Measurements from ENCODE around the gene DYNLT4. TPM values are rescaled to one million over a fixed set of nuclear protein-coding genes. Genes with fewer than 3 reads are reported as not detected.

Gene DYNLT4
- total and polyA plus RNA-seq, 12 donors, result 0.51 to 2.0 (median 0.71) TPM; not detected in 2

DNA sequence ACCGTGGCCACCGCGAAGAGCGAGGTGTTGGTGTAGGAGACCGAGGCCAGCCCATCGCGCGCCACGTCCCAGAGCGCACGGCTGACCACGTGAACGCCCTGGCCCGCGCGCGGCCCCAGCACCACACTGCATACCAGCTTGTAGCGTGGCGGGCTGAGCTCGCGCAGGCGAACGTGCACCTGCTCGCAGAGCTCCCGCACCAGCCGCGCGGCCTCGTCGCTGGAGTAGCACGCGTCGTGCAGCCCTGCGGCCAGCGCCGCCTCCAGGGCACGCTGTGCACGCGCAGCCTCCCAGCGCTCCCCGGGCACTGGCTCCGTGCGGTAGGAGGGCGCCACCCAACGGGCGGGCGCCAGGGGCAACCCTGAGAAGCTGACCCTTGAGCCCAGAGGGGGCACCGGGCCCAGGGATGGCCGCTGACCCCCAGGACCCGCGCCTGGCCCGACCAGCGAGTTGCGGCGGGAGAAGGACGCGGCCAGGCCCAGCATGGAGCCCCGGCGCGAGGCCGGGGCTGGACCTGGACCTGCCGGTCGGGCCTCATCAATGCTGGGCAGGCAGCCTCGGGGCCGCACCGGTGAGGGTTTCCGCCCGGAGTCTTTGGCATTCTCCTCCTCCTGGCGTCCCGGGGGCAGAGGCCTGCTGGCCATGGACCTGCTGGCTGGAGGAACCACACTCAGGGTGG is 987 bp downstream of the DYNLT4 start:
- TF ChIP-seq, protein P1, sequence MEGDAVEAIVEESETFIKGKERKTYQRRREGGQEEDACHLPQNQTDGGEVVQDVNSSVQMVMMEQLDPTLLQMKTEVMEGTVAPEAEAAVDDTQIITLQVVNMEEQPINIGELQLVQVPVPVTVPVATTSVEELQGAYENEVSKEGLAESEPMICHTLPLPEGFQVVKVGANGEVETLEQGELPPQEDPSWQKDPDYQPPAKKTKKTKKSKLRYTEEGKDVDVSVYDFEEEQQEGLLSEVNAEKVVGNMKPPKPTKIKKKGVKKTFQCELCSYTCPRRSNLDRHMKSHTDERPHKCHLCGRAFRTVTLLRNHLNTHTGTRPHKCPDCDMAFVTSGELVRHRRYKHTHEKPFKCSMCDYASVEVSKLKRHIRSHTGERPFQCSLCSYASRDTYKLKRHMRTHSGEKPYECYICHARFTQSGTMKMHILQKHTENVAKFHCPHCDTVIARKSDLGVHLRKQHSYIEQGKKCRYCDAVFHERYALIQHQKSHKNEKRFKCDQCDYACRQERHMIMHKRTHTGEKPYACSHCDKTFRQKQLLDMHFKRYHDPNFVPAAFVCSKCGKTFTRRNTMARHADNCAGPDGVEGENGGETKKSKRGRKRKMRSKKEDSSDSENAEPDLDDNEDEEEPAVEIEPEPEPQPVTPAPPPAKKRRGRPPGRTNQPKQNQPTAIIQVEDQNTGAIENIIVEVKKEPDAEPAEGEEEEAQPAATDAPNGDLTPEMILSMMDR (IDR thresholded peaks at IDR 0.05), result no peak
- H3K27me3 ChIP-seq, result no peaks in the 10 kb centered on the region
- 80 to 93% methylated on average over 68 to 70 of the region's 70 CpGs for WGBS, 2 donors
- H3K4me1 ChIP-seq, result peaks cover 61 to 98% (median 90%) of the 10 kb centered on the region in 9 donors
- intact Hi-C loops (cut with DNase I), result no loop called here
- peaks cover 0 to 48% (median 23%) of the 10 kb centered on the region in 9 donors for H3K36me3 ChIP-seq
- no peak for DNase-seq
- H3K9me3 ChIP-seq, result no peaks in the 10 kb centered on the region
- peak overlapping the region in 6 of 10 donors; percentile 1 to 46 (median 20) for H3K4me3 ChIP-seq
- no peak for ATAC-seq
- peak overlapping the region; percentile 92 to 100 (median 99) for H3K27ac ChIP-seq

DNA sequence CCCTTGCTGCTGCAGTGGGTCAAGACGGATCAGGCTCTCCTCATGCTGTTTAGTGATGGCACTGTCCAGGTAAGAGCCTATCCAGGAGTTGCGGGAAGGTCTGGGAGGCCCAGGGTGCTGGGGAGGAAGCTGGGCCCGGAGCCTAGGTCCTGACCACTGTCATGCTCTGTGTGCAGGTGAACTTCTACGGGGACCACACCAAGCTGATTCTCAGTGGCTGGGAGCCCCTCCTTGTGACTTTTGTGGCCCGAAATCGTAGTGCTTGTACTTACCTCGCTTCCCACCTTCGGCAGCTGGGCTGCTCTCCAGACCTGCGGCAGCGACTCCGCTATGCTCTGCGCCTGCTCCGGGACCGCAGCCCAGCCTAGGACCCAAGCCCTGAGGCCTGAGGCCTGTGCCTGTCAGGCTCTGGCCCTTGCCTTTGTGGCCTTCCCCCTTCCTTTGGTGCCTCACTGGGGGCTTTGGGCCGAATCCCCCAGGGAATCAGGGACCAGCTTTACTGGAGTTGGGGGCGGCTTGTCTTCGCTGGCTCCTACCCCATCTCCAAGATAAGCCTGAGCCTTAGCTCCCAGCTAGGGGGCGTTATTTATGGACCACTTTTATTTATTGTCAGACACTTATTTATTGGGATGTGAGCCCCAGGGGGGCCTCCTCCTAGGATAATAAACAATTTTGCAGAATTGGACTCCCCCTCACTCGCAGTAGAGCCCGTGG is 1.7 kb downstream of the DYNLT4 start:
- TF ChIP-seq, protein P1 (IDR thresholded peaks at IDR 0.05), result no peak
- DNase-seq (no peak), ATAC-seq (no peak)
- Histone ChIP-seq H3K27ac (peak overlapping the region in 9 of 10 donors; percentile 92 to 100 (median 99)), H3K9me3 (no peaks in the 10 kb centered on the region), H3K4me1 (peaks cover 55 to 95% (median 88%) of the 10 kb centered on the region in 9 donors), H3K27me3 (no peaks in the 10 kb centered on the region), H3K4me3 (no peak overlapping the region), H3K36me3 (peaks cover 0 to 48% (median 23%) of the 10 kb centered on the region in 9 donors)
- WGBS, 2 donors, result 90 to 92% methylated on average over 20 of the region's 20 CpGs
- intact Hi-C loops (cut with DNase I), result no loop called here

DNA sequence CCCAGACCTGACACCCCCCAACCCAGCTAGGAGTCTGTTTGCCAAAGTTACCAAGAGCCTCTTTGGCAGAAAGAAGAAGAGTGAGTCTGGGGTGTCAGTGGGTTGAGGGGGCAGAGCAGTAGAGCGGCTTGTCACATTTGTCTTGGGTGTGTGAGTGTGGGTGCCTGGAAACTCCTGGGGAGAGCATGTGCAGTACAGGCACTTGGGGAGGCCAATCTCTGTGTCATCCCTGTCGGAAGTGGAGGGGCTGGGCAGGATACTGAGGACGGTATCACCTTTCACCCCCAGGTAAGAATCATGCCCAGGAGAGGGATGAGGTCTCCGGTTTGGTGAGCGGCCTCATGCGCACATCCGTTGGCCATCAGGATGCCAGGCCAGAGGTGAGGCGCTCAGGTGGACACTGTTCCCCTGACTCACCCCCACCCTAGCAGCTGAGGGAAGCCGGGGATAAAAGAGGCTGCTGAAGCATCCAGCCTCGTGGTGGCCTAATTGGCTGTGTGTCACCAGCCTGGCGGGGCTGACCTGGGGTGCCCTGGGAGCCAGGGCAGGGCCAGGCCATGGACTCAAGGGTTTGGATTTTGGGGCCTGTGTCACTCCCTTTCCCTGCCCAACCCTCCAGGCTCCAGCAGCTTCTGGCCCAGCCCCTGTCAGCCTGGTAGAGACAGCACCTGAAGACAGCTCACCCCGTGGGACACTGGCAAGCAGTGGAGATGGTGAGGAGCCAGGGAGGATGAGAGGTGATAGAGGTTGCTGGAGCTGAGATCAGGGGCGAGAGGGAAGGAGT is 3.6 kb downstream of the DYNLT4 start:
- TF ChIP-seq, protein P1 (IDR thresholded peaks at IDR 0.05), result no peak
- no peaks in the 10 kb centered on the region for H3K9me3 ChIP-seq
- ATAC-seq (no peak), DNase-seq (no peak)
- peaks cover 35 to 84% (median 76%) of the 10 kb centered on the region in 9 donors for H3K4me1 ChIP-seq
- intact Hi-C loops (cut with DNase I), result loop anchor here in 1 of 10 donors (5.0 kb wide), 1 partner anchor 34 kb away; no protein-coding TSS in a partner anchor
- H3K27ac ChIP-seq, result peak overlapping the region in 9 of 10 donors; percentile 47 to 100 (median 97)
- peak overlapping the region in 3 of 10 donors; percentile 3 to 98 (median 88) for H3K4me3 ChIP-seq
- 84 to 87% methylated on average over 13 of the region's 13 CpGs for WGBS, 2 donors
- H3K27me3 ChIP-seq, result no peaks in the 10 kb centered on the region
- H3K36me3 ChIP-seq, result peaks cover 0 to 48% (median 23%) of the 10 kb centered on the region in 9 donors

DNA sequence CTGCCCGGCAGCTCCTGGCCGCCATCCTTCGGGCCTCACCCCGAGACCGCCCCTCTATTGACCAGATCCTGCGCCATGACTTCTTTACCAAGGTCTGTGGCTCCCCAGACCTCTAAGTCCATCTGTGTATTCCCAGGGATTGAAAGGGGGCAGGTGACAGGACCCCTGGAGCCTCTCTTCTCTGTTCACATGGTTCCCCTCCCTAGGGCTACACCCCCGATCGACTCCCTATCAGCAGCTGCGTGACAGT is 4.2 kb downstream of the DYNLT4 start:
- peaks cover 0 to 48% (median 23%) of the 10 kb centered on the region in 9 donors for H3K36me3 ChIP-seq
- TF ChIP-seq, protein P1 (IDR thresholded peaks at IDR 0.05), result no peak
- H3K4me3 ChIP-seq, result peak overlapping the region in 5 of 10 donors; percentile 77 to 98 (median 89)
- peaks cover 32 to 78% (median 70%) of the 10 kb centered on the region in 9 donors for H3K4me1 ChIP-seq
- no peaks in the 10 kb centered on the region for H3K27me3 ChIP-seq
- 89 to 92% methylated on average over 9 of the region's 9 CpGs for whole genome bisulfite sequencing, 2 donors
- no peak for ATAC-seq
- DNase-seq, result no peak
- peak overlapping the region in 9 of 10 donors; percentile 47 to 100 (median 97) for H3K27ac ChIP-seq
- intact Hi-C loops (cut with DNase I), result loop anchor here in 1 of 10 donors (5.0 kb wide), 1 partner anchor 34 kb away; no protein-coding TSS in a partner anchor
- no peaks in the 10 kb centered on the region for H3K9me3 ChIP-seq

Data from heart right ventricle (tissue), 16 donors.